Measurements from ENCODE around the gene LRRC38.

Gene LRRC38

GRCh38 chr1:13495186-13495585 lies 18.6 kb downstream of the LRRC38 start:
- in situ Hi-C loops (cut with HindIII; ENCODE audit: low sequenced_read_pairs) = no loop called here
- TF ChIP-seq, protein P1, sequence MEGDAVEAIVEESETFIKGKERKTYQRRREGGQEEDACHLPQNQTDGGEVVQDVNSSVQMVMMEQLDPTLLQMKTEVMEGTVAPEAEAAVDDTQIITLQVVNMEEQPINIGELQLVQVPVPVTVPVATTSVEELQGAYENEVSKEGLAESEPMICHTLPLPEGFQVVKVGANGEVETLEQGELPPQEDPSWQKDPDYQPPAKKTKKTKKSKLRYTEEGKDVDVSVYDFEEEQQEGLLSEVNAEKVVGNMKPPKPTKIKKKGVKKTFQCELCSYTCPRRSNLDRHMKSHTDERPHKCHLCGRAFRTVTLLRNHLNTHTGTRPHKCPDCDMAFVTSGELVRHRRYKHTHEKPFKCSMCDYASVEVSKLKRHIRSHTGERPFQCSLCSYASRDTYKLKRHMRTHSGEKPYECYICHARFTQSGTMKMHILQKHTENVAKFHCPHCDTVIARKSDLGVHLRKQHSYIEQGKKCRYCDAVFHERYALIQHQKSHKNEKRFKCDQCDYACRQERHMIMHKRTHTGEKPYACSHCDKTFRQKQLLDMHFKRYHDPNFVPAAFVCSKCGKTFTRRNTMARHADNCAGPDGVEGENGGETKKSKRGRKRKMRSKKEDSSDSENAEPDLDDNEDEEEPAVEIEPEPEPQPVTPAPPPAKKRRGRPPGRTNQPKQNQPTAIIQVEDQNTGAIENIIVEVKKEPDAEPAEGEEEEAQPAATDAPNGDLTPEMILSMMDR (IDR thresholded peaks at IDR 0.05; ENCODE audit: low read depth, low read length) = no peak

DNA sequence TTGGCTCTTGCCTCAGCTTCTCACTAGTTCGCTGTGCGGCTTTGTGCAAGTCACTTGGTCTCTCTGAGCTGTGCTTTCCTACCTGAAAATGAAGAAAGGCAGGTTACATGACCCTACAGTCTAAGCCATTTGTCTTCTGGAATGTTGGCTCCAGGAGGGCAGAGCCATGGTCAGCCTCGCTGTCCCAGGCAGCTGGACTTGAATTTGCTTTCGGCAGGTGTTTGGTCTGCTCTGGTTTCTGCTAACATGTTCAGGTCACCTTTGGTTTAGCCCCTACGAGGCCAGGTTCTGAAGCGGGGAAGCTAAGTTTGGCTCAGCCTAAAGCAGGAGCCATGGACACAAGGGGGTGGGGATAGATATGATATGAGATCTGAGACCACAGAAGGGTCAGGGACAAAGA lies 19.1 kb downstream of the LRRC38 start:
- DNase-seq (ENCODE audit: low read depth, low spot score) = no peak
- TF ChIP-seq, protein P1 (IDR thresholded peaks at IDR 0.05; ENCODE audit: low read depth, low read length) = no peak

More at GRCh38 chr1:13495186-13495585, 18.6 kb downstream of the LRRC38 start:
- DNase-seq (ENCODE audit: low read depth, low spot score) = no peak
- H3K4me3 ChIP-seq (ENCODE audit: low read depth, low read length) = no peak overlapping the region

DNA sequence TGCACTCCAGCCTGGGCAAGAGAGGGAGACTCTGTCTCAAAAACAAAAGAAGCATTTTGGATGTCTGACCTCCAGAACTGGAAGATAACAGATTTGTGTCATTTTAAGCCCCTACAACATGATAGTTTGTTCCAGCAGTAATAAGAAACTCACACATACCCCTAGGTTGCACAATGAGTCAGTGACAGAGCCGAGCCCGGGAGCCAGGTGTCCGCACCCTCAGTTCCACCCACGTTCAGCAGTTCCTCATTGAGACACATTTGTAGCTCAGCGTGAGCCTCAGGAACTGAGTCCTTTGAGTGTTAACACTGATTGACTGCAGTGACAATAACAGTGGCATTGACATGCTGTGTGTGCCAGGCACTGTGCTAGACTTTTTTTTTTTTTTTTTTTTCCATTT lies 19.8 kb downstream of the LRRC38 start:
- H3K4me3 ChIP-seq (ENCODE audit: low read depth, low read length) = no peak overlapping the region
- no peak for DNase-seq (ENCODE audit: low read depth, low spot score)
- TF ChIP-seq, protein P1 (IDR thresholded peaks at IDR 0.05; ENCODE audit: low read depth, low read length) = no peak
- in situ Hi-C loops (cut with HindIII; ENCODE audit: low sequenced_read_pairs) = no loop called here

More for the DNA sequence above, 19.1 kb downstream of the LRRC38 start:
- no peak overlapping the region for H3K4me3 ChIP-seq (ENCODE audit: low read depth, low read length)
- in situ Hi-C loops (cut with HindIII; ENCODE audit: low sequenced_read_pairs) = no loop called here

DNA sequence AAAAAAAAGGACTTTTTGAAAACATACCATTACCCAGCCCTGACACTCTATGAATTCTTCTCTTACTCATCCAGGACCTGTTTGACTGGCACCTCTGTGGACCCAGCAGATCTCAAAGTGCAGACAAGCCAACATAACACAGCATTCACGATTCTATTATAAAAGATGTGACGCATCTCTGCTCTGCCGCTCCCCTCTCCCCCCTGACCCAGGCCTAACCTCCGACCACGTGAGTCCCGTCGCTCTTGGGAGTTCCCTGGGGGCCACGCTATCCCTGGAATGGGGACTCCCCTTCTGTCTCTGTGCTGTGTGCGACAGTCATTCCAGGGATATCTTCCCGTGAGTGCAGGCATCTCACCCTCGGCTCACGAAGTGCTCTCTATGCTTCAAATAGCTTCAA lies 21.1 kb downstream of the LRRC38 start:
- no peak for DNase-seq (ENCODE audit: low read depth, low spot score)
- H3K4me3 ChIP-seq (ENCODE audit: low read depth, low read length) = no peak overlapping the region
- TF ChIP-seq, protein P1 (IDR thresholded peaks at IDR 0.05; ENCODE audit: low read depth, low read length) = no peak
- in situ Hi-C loops (cut with HindIII; ENCODE audit: low sequenced_read_pairs) = no loop called here

DNA sequence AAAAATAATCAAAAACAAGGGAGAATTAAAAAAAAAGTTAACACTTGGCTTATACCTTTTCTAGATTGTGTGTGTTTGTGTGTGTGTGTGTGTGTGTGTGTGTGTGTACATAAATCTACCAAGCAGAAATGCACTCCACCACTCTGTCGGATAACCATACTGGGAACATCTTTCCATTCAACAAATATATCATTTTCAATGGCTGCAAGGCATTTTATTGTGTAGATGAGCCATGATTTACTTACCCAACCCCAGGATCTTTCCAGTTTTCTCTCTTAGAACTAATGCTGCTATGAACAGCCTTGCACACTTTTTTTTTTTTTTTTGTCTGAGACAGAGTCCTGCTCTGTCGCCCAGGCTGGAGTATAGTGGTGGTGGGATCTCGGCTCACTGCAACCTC lies 25.8 kb downstream of the LRRC38 start:
- no peak overlapping the region for H3K4me3 ChIP-seq (ENCODE audit: low read depth, low read length)
- in situ Hi-C loops (cut with HindIII; ENCODE audit: low sequenced_read_pairs) = no loop called here
- DNase-seq (ENCODE audit: low read depth, low spot score) = no peak
- TF ChIP-seq, protein P1 (IDR thresholded peaks at IDR 0.05; ENCODE audit: low read depth, low read length) = no peak

- no peak for DNase-seq (ENCODE audit: low read depth, low spot score)
- in situ Hi-C loops (cut with HindIII; ENCODE audit: low sequenced_read_pairs) = no loop called here
- TF ChIP-seq, protein P1 (IDR thresholded peaks at IDR 0.05; ENCODE audit: low read depth, low read length) = no peak
- no peak overlapping the region for H3K4me3 ChIP-seq (ENCODE audit: low read depth, low read length)
Measured at GRCh38 chr1:13487143-13487868, 26.5 kb downstream of the LRRC38 start.

All from astrocyte of the spinal cord (primary cell).